GM13977 (cell line): Measurements from ENCODE around the gene MTMR10.

Experiments
- DNase-seq: peaks from one replicate; pipeline ENCODE4 v3.0.0; 2012; ENCODE audit warnings: low spot score
- CTCF ChIP-seq: IDR thresholded peaks from 2 replicates; pipeline ENCODE4 v1.5.1; 2012; ENCODE audit warnings: mild to moderate bottlenecking, control low read depth; ENCODE audit not compliant: insufficient read depth; ENCODE audit errors: extremely low read depth, missing control alignments
- in situ Hi-C: fragments of 300-500 bp; cut with MboI; formaldehyde crosslinking; loops from one replicate; pipeline ENCODE4 v1.12.0; 2022; ENCODE audit warnings: low sequenced_read_pairs, low pct_unique_long_range_greater_than_20kb, mixed read lengths, inconsistent platforms; ENCODE audit not compliant: unreplicated experiment

MTMR10 gene

GRCh38 chr15:30956216-30957124, 35.0 kb downstream of the MTMR10 start:
- no peak for DNase-seq
- TF ChIP-seq CTCF, result no peak
- in situ Hi-C loops, result no loop called here

GRCh38 chr15:30954674-30955073, 36.8 kb downstream of the MTMR10 start:
- DNase-seq, result no peak
- in situ Hi-C loops, result no loop called here
- no peak for TF ChIP-seq CTCF

- no peak for TF ChIP-seq CTCF
- in situ Hi-C loops, result no loop called here
- no peak for DNase-seq
Measured at GRCh38 chr15:30953731-30954378, 37.6 kb downstream of the MTMR10 start.

- in situ Hi-C loops, result no loop called here
- no peak for TF ChIP-seq CTCF
- DNase-seq, result no peak
Measured at GRCh38 chr15:30953183-30953582, 38.2 kb downstream of the MTMR10 start.

- in situ Hi-C loops, result no loop called here
- DNase-seq, result no peak
- no peak for TF ChIP-seq CTCF
Measured at GRCh38 chr15:30943654-30944335, 47.6 kb downstream of the MTMR10 start.

- DNase-seq, result no peak
- in situ Hi-C loops, result no loop called here
- TF ChIP-seq CTCF, result no peak
Measured at GRCh38 chr15:30941520-30941919, 49.9 kb downstream of the MTMR10 start.
